NT2/D1 (cell line): ENCODE data around the gene PXMP2.

Experiments
- DNase-seq: peaks from one replicate; pipeline ENCODE4 v3.0.0-alpha.2; 2011; ENCODE audit warnings: low read depth, low spot score
- H3K27me3 ChIP-seq: 2 replicates; pipeline ENCODE4 v1.6.0; 2011; ENCODE audit warnings: mild to moderate bottlenecking; ENCODE audit not compliant: insufficient read length, insufficient read depth
- H3K36me3 ChIP-seq: 2 replicates; pipeline ENCODE4 v1.6.1; 2011; ENCODE audit warnings: mild to moderate bottlenecking, low read length, mixed read lengths; ENCODE audit not compliant: insufficient read depth, insufficient read length
- H3K4me1 ChIP-seq: 2 replicates; pipeline ENCODE4 v1.5.1; 2011; ENCODE audit not compliant: insufficient read depth, insufficient read length
- H3K4me3 ChIP-seq: 2 replicates; pipeline ENCODE4 v1.5.1; 2011; ENCODE audit warnings: low read depth; ENCODE audit not compliant: insufficient read length
- H3K9ac ChIP-seq: 2 replicates; pipeline ENCODE4 v1.6.0; 2011; ENCODE audit warnings: low read depth; ENCODE audit not compliant: insufficient read length
- H3K9me3 ChIP-seq: 2 replicates; pipeline ENCODE4 v1.5.1; 2011; ENCODE audit warnings: mild to moderate bottlenecking, low read length; ENCODE audit not compliant: insufficient read depth
- SUZ12 ChIP-seq: IDR thresholded peaks from 2 replicates; pipeline ENCODE4 v1.6.1; 2011; ENCODE audit not compliant: insufficient read length, insufficient read depth; ENCODE audit errors: extremely low read depth
- YY1 ChIP-seq: IDR thresholded peaks from 2 replicates; pipeline ENCODE4 v1.6.1; 2011; ENCODE audit not compliant: insufficient read length, insufficient read depth
- ZNF274 ChIP-seq: IDR thresholded peaks from 2 replicates; pipeline ENCODE4 v1.6.1; 2011; ENCODE audit warnings: mild to moderate bottlenecking, low read depth, low read length

The PXMP2 gene

GRCh38 chr12:132736378-132736777, 49.0 kb downstream of the PXMP2 start:
- TF ChIP-seq ZNF274 (no peak), YY1 (no peak), SUZ12 (no peak)
- H3K36me3 ChIP-seq: peaks cover 97% of the 10 kb centered on the region
- no peak overlapping the region for H3K9ac ChIP-seq

GRCh38 chr12:132736913-132737312, 49.5 kb downstream of the PXMP2 start:
- peaks cover 97% of the 10 kb centered on the region for H3K36me3 ChIP-seq
- H3K27me3 ChIP-seq: no peaks in the 10 kb centered on the region
- H3K4me1 ChIP-seq: no peaks in the 10 kb centered on the region
- no peak for DNase-seq
- no peak overlapping the region for H3K4me3 ChIP-seq
- H3K9me3 ChIP-seq: no peaks in the 10 kb centered on the region
- H3K9ac ChIP-seq: no peak overlapping the region
- TF ChIP-seq SUZ12 (no peak), ZNF274 (no peak), YY1 (no peak)

More at GRCh38 chr12:132736378-132736777, 49.0 kb downstream of the PXMP2 start:
- H3K4me1 ChIP-seq: no peaks in the 10 kb centered on the region
- no peaks in the 10 kb centered on the region for H3K27me3 ChIP-seq
- DNase-seq: no peak
- H3K4me3 ChIP-seq: no peak overlapping the region
- no peaks in the 10 kb centered on the region for H3K9me3 ChIP-seq

GRCh38 chr12:132739600-132740312, 52.4 kb downstream of the PXMP2 start:
- Histone ChIP-seq H3K9me3 (no peaks in the 10 kb centered on the region), H3K4me3 (no peak overlapping the region), H3K36me3 (peaks cover 95% of the 10 kb centered on the region), H3K4me1 (no peaks in the 10 kb centered on the region), H3K27me3 (no peaks in the 10 kb centered on the region), H3K9ac (no peak overlapping the region)
- DNase-seq: no peak
- TF ChIP-seq YY1: no peak
- TF ChIP-seq SUZ12: no peak
- TF ChIP-seq ZNF274: no peak

- H3K4me1 ChIP-seq: no peaks in the 10 kb centered on the region
- no peak for DNase-seq
- H3K9me3 ChIP-seq: no peaks in the 10 kb centered on the region
- no peaks in the 10 kb centered on the region for H3K27me3 ChIP-seq
- TF ChIP-seq ZNF274: no peak
- no peak for TF ChIP-seq SUZ12
- no peak for TF ChIP-seq YY1
- no peak overlapping the region for H3K4me3 ChIP-seq
- peaks cover 95% of the 10 kb centered on the region for H3K36me3 ChIP-seq
- H3K9ac ChIP-seq: no peak overlapping the region
Observed at GRCh38 chr12:132740313-132740646, 52.9 kb downstream of the PXMP2 start.

- peaks cover 95% of the 10 kb centered on the region for H3K36me3 ChIP-seq
- H3K27me3 ChIP-seq: no peaks in the 10 kb centered on the region
- no peaks in the 10 kb centered on the region for H3K9me3 ChIP-seq
- no peak for TF ChIP-seq YY1
- no peak for TF ChIP-seq SUZ12
- TF ChIP-seq ZNF274: no peak
- no peak overlapping the region for H3K9ac ChIP-seq
- H3K4me1 ChIP-seq: no peaks in the 10 kb centered on the region
- no peak for DNase-seq
- H3K4me3 ChIP-seq: no peak overlapping the region
Observed at GRCh38 chr12:132740652-132741051, 53.3 kb downstream of the PXMP2 start.

- Histone ChIP-seq H3K9me3 (no peaks in the 10 kb centered on the region), H3K4me1 (no peaks in the 10 kb centered on the region), H3K36me3 (peaks cover 94% of the 10 kb centered on the region), H3K27me3 (no peaks in the 10 kb centered on the region), H3K9ac (no peak overlapping the region), H3K4me3 (no peak overlapping the region)
- DNase-seq: no peak
- TF ChIP-seq SUZ12 (no peak), ZNF274 (no peak), YY1 (no peak)
Observed at GRCh38 chr12:132741620-132742019, 54.2 kb downstream of the PXMP2 start.

- Histone ChIP-seq H3K9ac (no peak overlapping the region), H3K36me3 (peaks cover 96% of the 10 kb centered on the region)
- TF ChIP-seq ZNF274 (no peak), YY1 (no peak), SUZ12 (no peak)
Observed at GRCh38 chr12:132743831-132744230, 56.4 kb downstream of the PXMP2 start.

GRCh38 chr12:132746613-132747012, 59.2 kb downstream of the PXMP2 start:
- Histone ChIP-seq H3K27me3 (no peaks in the 10 kb centered on the region), H3K9ac (no peak overlapping the region), H3K36me3 (peaks cover 94% of the 10 kb centered on the region), H3K9me3 (no peaks in the 10 kb centered on the region), H3K4me1 (no peaks in the 10 kb centered on the region), H3K4me3 (no peak overlapping the region)
- DNase-seq: no peak
- TF ChIP-seq YY1 (no peak), ZNF274 (no peak), SUZ12 (no peak)

More at GRCh38 chr12:132743831-132744230, 56.4 kb downstream of the PXMP2 start:
- Histone ChIP-seq H3K9me3 (no peaks in the 10 kb centered on the region), H3K27me3 (no peaks in the 10 kb centered on the region), H3K4me3 (no peak overlapping the region), H3K4me1 (no peaks in the 10 kb centered on the region)
- DNase-seq: no peak
